ENCODE data around the gene AGBL4.

Gene AGBL4

GRCh38 chr1:48588061-48588460 lies 1435.7 kb downstream of the AGBL4 start:
- no peak for DNase-seq (ENCODE audit: low read depth, low spot score)
- H3K4me3 ChIP-seq (ENCODE audit: low read depth, low read length), result no peak overlapping the region
- in situ Hi-C loops (cut with HindIII; ENCODE audit: low sequenced_read_pairs), result no loop called here
- TF ChIP-seq CTCF (IDR thresholded peaks at IDR 0.05; ENCODE audit: low read depth, low read length), result no peak

GRCh38 chr1:48582408-48582807 lies 1441.3 kb downstream of the AGBL4 start:
- H3K4me3 ChIP-seq (ENCODE audit: low read depth, low read length), result no peak overlapping the region
- no peak for DNase-seq (ENCODE audit: low read depth, low spot score)
- TF ChIP-seq CTCF (IDR thresholded peaks at IDR 0.05; ENCODE audit: low read depth, low read length), result no peak
- in situ Hi-C loops (cut with HindIII; ENCODE audit: low sequenced_read_pairs), result no loop called here

GRCh38 chr1:48581270-48581669 lies 1442.5 kb downstream of the AGBL4 start:
- DNase-seq (ENCODE audit: low read depth, low spot score), result no peak
- in situ Hi-C loops (cut with HindIII; ENCODE audit: low sequenced_read_pairs), result no loop called here
- no peak for TF ChIP-seq CTCF (IDR thresholded peaks at IDR 0.05; ENCODE audit: low read depth, low read length)
- H3K4me3 ChIP-seq (ENCODE audit: low read depth, low read length), result no peak overlapping the region

DNA sequence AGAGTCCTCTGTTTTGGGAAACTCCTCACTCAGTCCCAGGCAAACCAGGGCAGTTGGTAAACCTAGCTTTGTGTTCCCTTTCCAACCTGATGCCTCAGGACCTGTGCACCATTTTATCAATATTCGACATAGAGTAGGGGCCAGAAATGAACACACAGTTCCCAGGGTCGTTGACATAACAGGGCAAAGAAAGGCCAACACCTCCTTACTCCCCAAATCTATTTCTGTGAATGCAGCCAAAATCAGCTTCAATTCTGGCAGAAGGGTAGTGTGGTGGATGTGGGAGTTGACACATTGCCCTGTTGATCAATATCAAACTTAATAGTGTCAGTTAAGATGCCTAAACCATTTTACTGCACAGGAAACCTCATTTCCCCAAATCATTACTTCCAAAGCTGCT lies 1447.2 kb downstream of the AGBL4 start:
- no peak for DNase-seq (ENCODE audit: low read depth, low spot score)
- in situ Hi-C loops (cut with HindIII; ENCODE audit: low sequenced_read_pairs), result no loop called here
- no peak overlapping the region for H3K4me3 ChIP-seq (ENCODE audit: low read depth, low read length)
- no peak for TF ChIP-seq CTCF (IDR thresholded peaks at IDR 0.05; ENCODE audit: low read depth, low read length)

- peak; percentile 83 for TF ChIP-seq CTCF (IDR thresholded peaks at IDR 0.05; ENCODE audit: low read depth, low read length)
- in situ Hi-C loops (cut with HindIII; ENCODE audit: low sequenced_read_pairs), result no loop called here
- peak; percentile 51 for DNase-seq (ENCODE audit: low read depth, low spot score)
These were observed 1451.0 kb downstream of the AGBL4 start for GRCh38 chr1:48572646-48573258.

GRCh38 chr1:48572134-48572533 lies 1451.6 kb downstream of the AGBL4 start:
- in situ Hi-C loops (cut with HindIII; ENCODE audit: low sequenced_read_pairs), result no loop called here
- no peak for DNase-seq (ENCODE audit: low read depth, low spot score)
- H3K4me3 ChIP-seq (ENCODE audit: low read depth, low read length), result no peak overlapping the region
- TF ChIP-seq CTCF (IDR thresholded peaks at IDR 0.05; ENCODE audit: low read depth, low read length), result no peak

More at GRCh38 chr1:48572646-48573258, 1451.0 kb downstream of the AGBL4 start:
- H3K4me3 ChIP-seq (ENCODE audit: low read depth, low read length), result no peak overlapping the region
